Gastroesophageal sphincter (tissue), 3 donors: ENCODE results near the gene ARHGAP24.

Source experiments
- CTCF ChIP-seq, 4 experiments: fragments of 200-600 bp in 2 of 4; fragments of 450-650 bp in 2 of 4; sonication (generic) in 1 of 4; IDR thresholded peaks; one replicate each; pipeline ENCODE4 v1.5.1; 2017 to 2019; ENCODE audit warnings: antibody characterized with exemption in 4 of 4, mild to moderate bottlenecking in 2 of 4, moderate library complexity in 2 of 4
- EP300 ChIP-seq: sonication (generic); formaldehyde crosslinking; IDR thresholded peaks from one replicate; pipeline ENCODE4 v1.6.1; 2017; ENCODE audit warnings: antibody characterized with exemption, mild to moderate bottlenecking
- POLR2A ChIP-seq, 2 donors: fragments of 450-650 bp; IDR thresholded peaks; one replicate each; pipeline ENCODE4 v1.6.1; 2017; ENCODE audit warnings: antibody characterized with exemption in 2 of 2, mild to moderate bottlenecking in 2 of 2, moderate library complexity in 1 of 2
- POLR2AphosphoS5 ChIP-seq: sonication (generic); formaldehyde crosslinking; IDR thresholded peaks from one replicate; pipeline ENCODE4 v1.6.1; 2017; ENCODE audit warnings: antibody characterized with exemption

GRCh38 chr4:85784348-85784747, 309.4 kb downstream of the ARHGAP24 start:
- no peak for TF ChIP-seq CTCF (IDR thresholded peaks at IDR 0.05)
- no peak for TF ChIP-seq POLR2A (IDR thresholded peaks at IDR 0.05)
- no peak for TF ChIP-seq EP300
- no peak for TF ChIP-seq POLR2AphosphoS5
